ENCODE data around the gene ACOX1.

The ACOX1 gene

GRCh38 chr17:75978938-75979704, at the start of gene ACOX1, which contains the start of gene TEN1:
TSS of gene ACOX1 (minus strand) at chr17:75979166. CDS start at chr17:75979073, 93 bp downstream.
TSS of gene TEN1 (plus strand) at chr17:75979240. CDS start at chr17:75986193, 6,953 bp downstream.
- peak; percentile 95 for DNase-seq

GRCh38 chr17:76027159-76027839, 48.3 kb upstream of the ACOX1 start, which contains the start of gene EVPL:
TSS of gene EVPL (minus strand) at chr17:76027306. CDS start at chr17:76027198, 108 bp downstream.
- DNase-seq, result no peak

GRCh38 chr17:76026714-76027158, 47.8 kb upstream of the ACOX1 start:
- no peak for DNase-seq

- DNase-seq, result no peak
Observed at GRCh38 chr17:76025294-76025693, 46.3 kb upstream of the ACOX1 start.

- no peak for DNase-seq
Observed at GRCh38 chr17:76024353-76024752, 45.4 kb upstream of the ACOX1 start.

- DNase-seq, result no peak
Observed at GRCh38 chr17:76023900-76024237, 44.9 kb upstream of the ACOX1 start.

GRCh38 chr17:76022973-76023899, 44.3 kb upstream of the ACOX1 start:
- DNase-seq, result no peak

- no peak for DNase-seq
Observed at GRCh38 chr17:76022285-76022684, 43.3 kb upstream of the ACOX1 start.

- no peak for DNase-seq
Observed at GRCh38 chr17:76019833-76020467, 41.0 kb upstream of the ACOX1 start.

- no peak for DNase-seq
Observed at GRCh38 chr17:76018801-76019200, 39.8 kb upstream of the ACOX1 start.

- no peak for DNase-seq
Observed at GRCh38 chr17:76018340-76018680, 39.3 kb upstream of the ACOX1 start.

- DNase-seq, result no peak
Observed at GRCh38 chr17:76017481-76018339, 38.7 kb upstream of the ACOX1 start.

GRCh38 chr17:76014925-76015261, 35.9 kb upstream of the ACOX1 start:
- DNase-seq, result no peak

GRCh38 chr17:76014100-76014924, 35.3 kb upstream of the ACOX1 start:
- DNase-seq, result peak; percentile 79

- no peak for DNase-seq
Observed at GRCh38 chr17:76013377-76013932, 34.5 kb upstream of the ACOX1 start.

GRCh38 chr17:76011951-76012350, 33.0 kb upstream of the ACOX1 start:
- no peak for DNase-seq

- DNase-seq, result no peak
Observed at GRCh38 chr17:76009969-76010661, 31.1 kb upstream of the ACOX1 start.

GRCh38 chr17:76009447-76009846, 30.5 kb upstream of the ACOX1 start:
- no peak for DNase-seq

- no peak for DNase-seq
Observed at GRCh38 chr17:76008630-76009425, 29.9 kb upstream of the ACOX1 start.

All from CD4-positive, alpha-beta T cell treated with Interleukin-15 for 1 hour (primary cell).